WTC11 (cell line): ENCODE results near the gene RND3.

ENCODE experiments used
- CTCF ChIP-seq: fragments of 200-600 bp; IDR thresholded peaks from 2 replicates; pipeline ENCODE4 v1.8.0; 2022; ENCODE audit warnings: antibody characterized with exemption
- MXD4 ChIP-seq: fragments of 250-450 bp; sonication (Bioruptor Pico); IDR thresholded peaks from 2 replicates; pipeline ENCODE4 v1.8.0; 2021; ENCODE audit warnings: mild to moderate bottlenecking, moderate library complexity, borderline replicate concordance
- NR2C2 ChIP-seq: sonication (generic); formaldehyde crosslinking; IDR thresholded peaks from 2 replicates; pipeline ENCODE4 v1.8.0; 2022; ENCODE audit warnings: mild to moderate bottlenecking, missing genetic modification reagents
- TP53 ChIP-seq: sonication (generic); formaldehyde crosslinking; IDR thresholded peaks from 2 replicates; pipeline ENCODE4 v1.8.1; 2023; ENCODE audit warnings: mild to moderate bottlenecking, missing genetic modification reagents
- ZNF281 ChIP-seq: sonication (generic); formaldehyde crosslinking; IDR thresholded peaks from 2 replicates; pipeline ENCODE4 v1.8.0; 2023; ENCODE audit warnings: mild to moderate bottlenecking, missing genetic modification reagents
- TF ChIP-seq, protein P1 (sequence below): sonication (generic); formaldehyde crosslinking; IDR thresholded peaks from 2 replicates; pipeline ENCODE4 v1.8.0; 2023; ENCODE audit warnings: missing genetic modification reagents

DNA sequence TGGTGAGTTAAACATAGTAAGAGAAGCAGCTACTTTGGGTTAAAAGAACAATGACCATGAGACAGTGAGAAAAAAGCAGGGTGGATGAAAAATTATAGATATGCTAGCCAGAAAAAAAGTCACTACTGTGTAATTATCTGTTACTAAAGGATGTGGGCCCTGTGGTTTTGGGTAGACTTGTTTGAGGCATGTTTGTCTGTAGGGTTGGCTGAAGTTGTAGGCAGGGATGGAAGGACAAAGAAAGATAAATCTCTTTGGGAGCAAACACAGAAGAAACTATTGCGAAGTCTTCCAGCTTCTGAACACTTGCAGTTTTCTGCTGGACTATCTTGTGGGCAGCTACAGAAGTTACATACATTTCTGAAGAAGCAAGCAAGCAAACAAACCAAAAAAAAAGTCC lies 28.2 kb downstream of the RND3 start:
- no peak for TF ChIP-seq ZNF281 (CRISPR knock-in tag)
- TF ChIP-seq CTCF: no peak
- TF ChIP-seq, protein P1, sequence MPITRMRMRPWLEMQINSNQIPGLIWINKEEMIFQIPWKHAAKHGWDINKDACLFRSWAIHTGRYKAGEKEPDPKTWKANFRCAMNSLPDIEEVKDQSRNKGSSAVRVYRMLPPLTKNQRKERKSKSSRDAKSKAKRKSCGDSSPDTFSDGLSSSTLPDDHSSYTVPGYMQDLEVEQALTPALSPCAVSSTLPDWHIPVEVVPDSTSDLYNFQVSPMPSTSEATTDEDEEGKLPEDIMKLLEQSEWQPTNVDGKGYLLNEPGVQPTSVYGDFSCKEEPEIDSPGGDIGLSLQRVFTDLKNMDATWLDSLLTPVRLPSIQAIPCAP (CRISPR knock-in tag): no peak
- TF ChIP-seq TP53: no peak
- TF ChIP-seq NR2C2: no peak
- no peak for TF ChIP-seq MXD4
